ENCODE measurements around the gene CNOT3. TPM values are rescaled to one million over a fixed set of nuclear protein-coding genes. Genes with fewer than 3 reads are reported as not detected.
A peak's percentile ranks its signal among the peaks of the same experiment; 100 is the strongest.

Gene CNOT3
- total and polyA plus RNA-seq, 9 of the 15 experiments (the other 6 are each of a cell fraction or from before 2014, with no cell fraction given): 0.27 to 60.4 (median 9.9) TPM

GRCh38 chr19:54159352-54160181, 22.0 kb downstream of the CNOT3 start, which contains the start of gene LENG1 (continued):
- TF ChIP-seq KLF13 (tag; IDR thresholded peaks at IDR 0.05; ENCODE audit: borderline replicate concordance, low read depth): no peak
- TF ChIP-seq, protein P1, sequence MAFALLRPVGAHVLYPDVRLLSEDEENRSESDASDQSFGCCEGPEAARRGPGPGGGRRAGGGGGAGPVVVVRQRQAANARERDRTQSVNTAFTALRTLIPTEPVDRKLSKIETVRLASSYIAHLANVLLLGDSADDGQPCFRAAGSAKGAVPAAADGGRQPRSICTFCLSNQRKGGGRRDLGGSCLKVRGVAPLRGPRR (CRISPR knock-in tag; IDR thresholded peaks at IDR 0.05): no peak
- no peak for TF ChIP-seq HNRNPUL1 (IDR thresholded peaks at IDR 0.05; ENCODE audit: low read length)
- TF ChIP-seq ARNT (IDR thresholded peaks at IDR 0.05): no peak; a peak in 1 of 4 replicates
- TF ChIP-seq ZNF277 (CRISPR knock-in tag; IDR thresholded peaks at IDR 0.05; ENCODE audit: borderline replicate concordance): no peak
- TF ChIP-seq, protein P2, sequence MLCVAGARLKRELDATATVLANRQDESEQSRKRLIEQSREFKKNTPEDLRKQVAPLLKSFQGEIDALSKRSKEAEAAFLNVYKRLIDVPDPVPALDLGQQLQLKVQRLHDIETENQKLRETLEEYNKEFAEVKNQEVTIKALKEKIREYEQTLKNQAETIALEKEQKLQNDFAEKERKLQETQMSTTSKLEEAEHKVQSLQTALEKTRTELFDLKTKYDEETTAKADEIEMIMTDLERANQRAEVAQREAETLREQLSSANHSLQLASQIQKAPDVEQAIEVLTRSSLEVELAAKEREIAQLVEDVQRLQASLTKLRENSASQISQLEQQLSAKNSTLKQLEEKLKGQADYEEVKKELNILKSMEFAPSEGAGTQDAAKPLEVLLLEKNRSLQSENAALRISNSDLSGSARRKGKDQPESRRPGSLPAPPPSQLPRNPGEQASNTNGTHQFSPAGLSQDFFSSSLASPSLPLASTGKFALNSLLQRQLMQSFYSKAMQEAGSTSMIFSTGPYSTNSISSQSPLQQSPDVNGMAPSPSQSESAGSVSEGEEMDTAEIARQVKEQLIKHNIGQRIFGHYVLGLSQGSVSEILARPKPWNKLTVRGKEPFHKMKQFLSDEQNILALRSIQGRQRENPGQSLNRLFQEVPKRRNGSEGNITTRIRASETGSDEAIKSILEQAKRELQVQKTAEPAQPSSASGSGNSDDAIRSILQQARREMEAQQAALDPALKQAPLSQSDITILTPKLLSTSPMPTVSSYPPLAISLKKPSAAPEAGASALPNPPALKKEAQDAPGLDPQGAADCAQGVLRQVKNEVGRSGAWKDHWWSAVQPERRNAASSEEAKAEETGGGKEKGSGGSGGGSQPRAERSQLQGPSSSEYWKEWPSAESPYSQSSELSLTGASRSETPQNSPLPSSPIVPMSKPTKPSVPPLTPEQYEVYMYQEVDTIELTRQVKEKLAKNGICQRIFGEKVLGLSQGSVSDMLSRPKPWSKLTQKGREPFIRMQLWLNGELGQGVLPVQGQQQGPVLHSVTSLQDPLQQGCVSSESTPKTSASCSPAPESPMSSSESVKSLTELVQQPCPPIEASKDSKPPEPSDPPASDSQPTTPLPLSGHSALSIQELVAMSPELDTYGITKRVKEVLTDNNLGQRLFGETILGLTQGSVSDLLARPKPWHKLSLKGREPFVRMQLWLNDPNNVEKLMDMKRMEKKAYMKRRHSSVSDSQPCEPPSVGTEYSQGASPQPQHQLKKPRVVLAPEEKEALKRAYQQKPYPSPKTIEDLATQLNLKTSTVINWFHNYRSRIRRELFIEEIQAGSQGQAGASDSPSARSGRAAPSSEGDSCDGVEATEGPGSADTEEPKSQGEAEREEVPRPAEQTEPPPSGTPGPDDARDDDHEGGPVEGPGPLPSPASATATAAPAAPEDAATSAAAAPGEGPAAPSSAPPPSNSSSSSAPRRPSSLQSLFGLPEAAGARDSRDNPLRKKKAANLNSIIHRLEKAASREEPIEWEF (CRISPR knock-in tag; IDR thresholded peaks at IDR 0.05): no peak
- TF ChIP-seq, protein P3, sequence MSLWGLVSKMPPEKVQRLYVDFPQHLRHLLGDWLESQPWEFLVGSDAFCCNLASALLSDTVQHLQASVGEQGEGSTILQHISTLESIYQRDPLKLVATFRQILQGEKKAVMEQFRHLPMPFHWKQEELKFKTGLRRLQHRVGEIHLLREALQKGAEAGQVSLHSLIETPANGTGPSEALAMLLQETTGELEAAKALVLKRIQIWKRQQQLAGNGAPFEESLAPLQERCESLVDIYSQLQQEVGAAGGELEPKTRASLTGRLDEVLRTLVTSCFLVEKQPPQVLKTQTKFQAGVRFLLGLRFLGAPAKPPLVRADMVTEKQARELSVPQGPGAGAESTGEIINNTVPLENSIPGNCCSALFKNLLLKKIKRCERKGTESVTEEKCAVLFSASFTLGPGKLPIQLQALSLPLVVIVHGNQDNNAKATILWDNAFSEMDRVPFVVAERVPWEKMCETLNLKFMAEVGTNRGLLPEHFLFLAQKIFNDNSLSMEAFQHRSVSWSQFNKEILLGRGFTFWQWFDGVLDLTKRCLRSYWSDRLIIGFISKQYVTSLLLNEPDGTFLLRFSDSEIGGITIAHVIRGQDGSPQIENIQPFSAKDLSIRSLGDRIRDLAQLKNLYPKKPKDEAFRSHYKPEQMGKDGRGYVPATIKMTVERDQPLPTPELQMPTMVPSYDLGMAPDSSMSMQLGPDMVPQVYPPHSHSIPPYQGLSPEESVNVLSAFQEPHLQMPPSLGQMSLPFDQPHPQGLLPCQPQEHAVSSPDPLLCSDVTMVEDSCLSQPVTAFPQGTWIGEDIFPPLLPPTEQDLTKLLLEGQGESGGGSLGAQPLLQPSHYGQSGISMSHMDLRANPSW (CRISPR knock-in tag; IDR thresholded peaks at IDR 0.05): peak; percentile 25; the same call in 1 of the 2 replicates
- no peak for TF ChIP-seq CBX5 (IDR thresholded peaks at IDR 0.05; ENCODE audit: borderline replicate concordance, low read depth)
- no peak for TF ChIP-seq BRF1 (IDR thresholded peaks at IDR 0.05; ENCODE audit: borderline replicate concordance, extremely low read depth, insufficient read length)
- TF ChIP-seq FOXJ3 (CRISPR knock-in tag; IDR thresholded peaks at IDR 0.05): no peak
- TF ChIP-seq, protein P4, sequence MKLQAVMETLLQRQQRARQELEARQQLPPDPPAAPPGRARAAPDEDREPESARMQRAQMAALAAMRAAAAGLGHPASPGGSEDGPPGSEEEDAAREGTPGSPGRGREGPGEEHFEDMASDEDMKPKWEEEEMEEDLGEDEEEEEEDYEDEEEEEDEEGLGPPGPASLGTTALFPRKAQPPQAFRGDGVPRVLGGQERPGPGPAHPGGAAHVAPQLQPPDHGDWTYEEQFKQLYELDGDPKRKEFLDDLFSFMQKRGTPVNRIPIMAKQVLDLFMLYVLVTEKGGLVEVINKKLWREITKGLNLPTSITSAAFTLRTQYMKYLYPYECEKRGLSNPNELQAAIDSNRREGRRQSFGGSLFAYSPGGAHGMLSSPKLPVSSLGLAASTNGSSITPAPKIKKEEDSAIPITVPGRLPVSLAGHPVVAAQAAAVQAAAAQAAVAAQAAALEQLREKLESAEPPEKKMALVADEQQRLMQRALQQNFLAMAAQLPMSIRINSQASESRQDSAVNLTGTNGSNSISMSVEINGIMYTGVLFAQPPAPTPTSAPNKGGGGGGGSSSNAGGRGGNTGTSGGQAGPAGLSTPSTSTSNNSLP (IDR thresholded peaks at IDR 0.05; ENCODE audit: borderline replicate concordance, low read depth, low read length): peak; percentile 42; the same call in 1 of the 2 replicates
- peak; percentile 71 for TF ChIP-seq CCNT2 (IDR thresholded peaks at IDR 0.05; ENCODE audit: borderline replicate concordance, extremely low read depth, insufficient read length, low read depth, low read length)

Measured in K562 (cell line).